Activated naive CD4-positive, alpha-beta T cell treated with Interleukin-2 at 50 U/mL for 16 hours (primary cell): Measurements from ENCODE around the gene ATP8A2.
A peak's percentile ranks its signal among the peaks of the same experiment; 100 is the strongest.
"Not testable (repeated sequence)": the region's sequence is repeated elsewhere in the genome, so short reads cannot be mapped to it uniquely, and the experiment has no call there.

Experiments used
- DNase-seq: peaks from one replicate; pipeline ENCODE4 v3.0.0-alpha.2; 2020

Gene ATP8A2

DNA sequence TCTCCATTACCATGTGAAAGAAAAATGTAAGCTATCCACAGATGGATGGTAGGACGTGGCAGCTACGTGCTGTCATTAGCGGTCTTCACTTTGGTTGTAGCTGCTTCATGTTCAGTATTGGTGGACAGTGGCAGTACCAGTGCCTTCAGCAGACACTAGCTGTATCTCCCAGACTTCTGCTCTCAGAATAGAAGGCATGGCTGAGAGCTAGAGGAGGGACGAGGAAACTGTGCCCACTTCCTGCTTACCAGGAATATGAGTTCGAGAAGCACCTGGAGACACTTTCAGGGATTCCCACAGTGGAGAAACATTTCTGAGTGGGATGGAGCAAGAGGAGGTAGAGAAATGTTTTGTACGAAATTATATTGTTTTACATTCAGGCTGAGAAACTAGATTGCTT lies 686.9 kb downstream of the ATP8A2 start:
- DNase-seq = no peak

DNA sequence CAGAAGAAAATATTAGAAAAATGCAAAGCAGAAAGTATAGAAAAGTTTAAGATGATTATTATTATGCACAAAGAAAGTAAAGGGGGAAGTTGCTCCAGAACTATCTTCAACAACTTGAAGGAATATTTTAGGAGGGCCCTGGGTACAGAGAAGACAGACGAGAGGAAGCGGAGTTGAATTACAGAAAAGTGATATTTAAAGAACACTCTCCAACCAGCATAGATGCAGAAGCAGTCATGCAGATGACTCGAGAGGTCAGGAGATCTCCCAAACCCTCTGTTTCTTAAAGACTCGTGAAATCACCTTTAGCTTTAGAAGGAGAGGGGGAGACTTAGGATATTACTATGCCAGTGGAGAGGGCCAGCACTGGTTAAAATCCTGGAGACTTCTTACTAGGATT lies 688.6 kb downstream of the ATP8A2 start:
- DNase-seq = no peak

DNA sequence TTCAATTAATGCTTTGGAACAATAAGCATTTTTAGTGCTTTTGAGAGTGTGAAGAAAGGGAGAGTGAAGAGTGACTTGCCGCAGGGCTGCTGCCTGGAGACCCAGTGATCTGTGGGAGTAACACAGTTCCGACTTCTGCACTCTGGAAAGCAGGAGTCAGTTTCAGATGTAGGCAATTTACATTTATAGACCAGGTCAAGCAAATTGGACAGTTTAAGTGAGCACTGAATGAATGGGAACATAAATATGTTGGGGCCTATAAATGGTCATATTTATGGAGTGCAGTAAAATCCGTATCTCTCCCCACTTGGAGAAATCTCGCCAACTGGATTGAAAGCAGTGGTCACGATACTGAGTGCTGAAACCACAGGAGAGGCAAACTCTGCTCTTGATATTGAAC lies 689.5 kb downstream of the ATP8A2 start:
- no peak for DNase-seq

DNA sequence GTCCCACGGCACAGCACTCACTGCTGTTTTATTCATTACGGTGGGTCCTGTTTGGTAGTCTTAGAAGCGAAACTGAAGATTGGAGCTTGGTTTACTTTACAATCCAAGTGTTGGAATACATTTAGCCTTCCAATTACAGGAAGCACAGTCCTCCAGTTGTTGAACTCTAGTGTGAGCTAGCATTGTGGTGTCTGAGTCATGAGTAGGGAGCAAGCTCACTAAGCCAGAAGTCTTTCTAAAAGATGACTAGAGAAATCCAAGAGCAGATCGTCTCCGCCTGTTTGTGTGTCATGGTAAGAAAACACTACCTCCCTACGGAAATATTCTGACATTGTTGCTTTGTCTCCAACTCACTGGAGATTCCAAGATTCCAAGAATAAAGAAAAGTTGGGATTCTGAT lies 690.2 kb downstream of the ATP8A2 start:
- DNase-seq = no peak

DNA sequence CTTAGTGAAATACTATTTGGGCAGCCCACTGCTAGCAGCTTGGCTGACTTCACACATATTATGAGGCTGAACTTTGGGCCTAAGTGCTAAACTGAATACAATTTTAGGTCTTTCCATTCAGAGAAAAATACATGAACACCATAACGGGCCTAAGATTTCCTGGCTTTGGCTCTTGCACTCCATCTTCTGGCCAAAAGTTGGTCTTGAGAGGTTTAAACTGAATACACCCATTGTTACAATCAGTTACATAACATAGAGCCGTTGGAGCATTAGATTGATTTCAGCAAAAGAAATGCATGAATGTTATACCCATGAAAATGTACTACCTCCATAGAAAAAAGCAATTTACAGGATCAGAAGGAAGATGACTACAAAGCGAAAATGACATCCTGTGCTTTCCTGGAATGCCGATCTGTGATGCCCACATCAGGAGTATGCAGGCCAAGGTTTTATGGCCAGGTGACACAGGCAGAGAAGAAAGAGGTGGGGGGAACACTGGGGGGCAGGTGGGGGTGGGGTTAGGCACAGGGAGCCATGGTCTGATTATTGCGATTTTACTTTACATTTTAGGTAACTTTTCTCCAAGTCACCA lies 691.2 kb downstream of the ATP8A2 start:
- peak; percentile 26 for DNase-seq

DNA sequence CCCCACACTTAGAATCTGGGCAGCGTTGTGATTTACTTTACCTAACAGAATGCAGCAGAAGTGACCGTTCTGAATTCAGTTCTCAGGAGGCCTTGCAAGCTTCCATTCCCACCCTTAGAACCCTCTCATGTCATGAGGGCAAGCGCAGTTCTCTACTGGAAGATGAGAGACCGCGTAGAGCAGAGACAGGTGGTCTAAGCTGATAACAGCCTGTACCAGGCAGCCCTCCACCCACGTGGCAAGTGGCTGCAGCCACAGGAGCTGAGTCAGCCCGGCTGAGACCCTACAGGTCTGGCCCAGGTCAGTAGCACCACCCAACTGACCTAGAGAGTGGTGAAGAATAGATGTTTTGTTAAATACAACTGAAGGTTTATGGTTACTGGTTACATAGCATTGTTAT lies 694.7 kb downstream of the ATP8A2 start:
- DNase-seq = not testable (repeated sequence)

DNA sequence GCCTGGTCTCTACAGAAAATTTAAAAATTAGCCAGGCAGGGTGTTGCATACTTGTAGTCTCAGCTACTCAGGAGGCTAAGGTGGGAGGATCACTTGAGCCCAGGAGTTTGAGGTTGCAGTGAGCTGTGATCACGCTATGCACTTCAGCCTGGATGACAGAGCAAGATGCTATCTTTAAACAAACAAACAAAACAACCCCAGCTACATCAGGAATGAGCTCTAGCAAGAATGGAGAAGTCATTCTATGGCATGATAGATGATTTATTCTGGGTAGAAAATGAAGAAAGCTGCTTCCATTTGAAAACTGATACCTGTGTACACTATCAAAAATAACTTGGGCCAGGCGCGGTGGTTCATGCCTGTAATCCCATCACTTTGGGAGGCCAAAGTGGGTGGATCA lies 695.8 kb downstream of the ATP8A2 start:
- DNase-seq = no peak

DNA sequence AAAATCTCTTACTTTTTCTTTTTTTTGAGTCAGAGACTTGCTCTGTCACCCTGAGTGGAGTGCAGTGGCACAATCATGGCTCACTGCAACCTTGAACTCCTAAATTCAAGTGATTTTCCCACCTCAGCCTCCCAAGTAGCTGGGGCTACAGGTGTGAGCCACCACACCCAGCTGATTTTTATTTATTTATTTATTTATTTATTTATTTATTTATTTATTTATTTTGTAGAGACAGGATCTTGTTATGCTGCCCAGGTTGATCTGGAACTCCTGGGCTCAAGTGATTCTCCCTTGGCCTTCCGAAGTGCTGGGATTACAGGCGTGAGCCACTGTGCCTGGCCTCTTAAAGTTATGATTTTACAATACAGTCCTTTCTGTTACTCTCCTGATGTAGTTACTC lies 696.6 kb downstream of the ATP8A2 start:
- not testable (repeated sequence) for DNase-seq

DNA sequence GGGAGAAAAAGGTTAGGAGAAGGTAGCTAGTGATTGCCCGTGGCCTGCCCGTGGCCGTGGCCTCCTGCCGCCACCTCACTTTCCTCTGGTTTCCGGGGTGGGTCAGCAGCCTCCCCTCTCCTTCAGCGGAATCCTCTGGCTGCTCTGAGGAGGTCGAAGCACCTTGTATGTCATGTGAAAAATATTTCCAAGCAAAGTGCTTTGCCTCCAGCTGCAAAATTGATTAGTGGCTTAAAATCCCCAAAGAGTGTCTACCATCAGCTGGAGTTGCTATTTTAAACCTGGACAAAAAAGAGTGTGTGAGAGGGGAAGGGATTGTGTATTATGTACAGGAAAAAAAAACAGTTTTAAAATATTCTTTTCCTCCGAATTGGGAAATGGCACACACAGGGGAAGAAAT lies 697.9 kb downstream of the ATP8A2 start:
- DNase-seq = not testable (repeated sequence)

DNA sequence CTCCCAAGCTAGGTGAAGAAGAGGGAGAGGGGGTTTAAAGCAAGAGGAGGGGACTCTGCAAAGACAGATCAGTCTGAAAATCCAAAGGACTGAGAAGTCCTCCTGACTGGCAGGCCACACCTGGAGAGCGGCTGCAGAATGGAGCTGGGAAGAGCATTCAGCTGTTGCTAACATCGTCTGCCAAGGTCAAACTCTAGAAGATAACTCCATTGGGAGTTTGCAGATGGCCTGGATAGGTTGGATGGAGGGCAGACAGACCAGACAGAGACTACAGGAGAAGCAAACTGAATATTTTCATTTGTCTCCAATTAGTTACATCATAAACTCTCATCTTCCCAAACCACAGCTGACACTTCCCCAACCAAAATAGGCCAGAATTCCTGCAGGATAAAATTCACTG lies 699.9 kb downstream of the ATP8A2 start:
- DNase-seq = no peak

DNA sequence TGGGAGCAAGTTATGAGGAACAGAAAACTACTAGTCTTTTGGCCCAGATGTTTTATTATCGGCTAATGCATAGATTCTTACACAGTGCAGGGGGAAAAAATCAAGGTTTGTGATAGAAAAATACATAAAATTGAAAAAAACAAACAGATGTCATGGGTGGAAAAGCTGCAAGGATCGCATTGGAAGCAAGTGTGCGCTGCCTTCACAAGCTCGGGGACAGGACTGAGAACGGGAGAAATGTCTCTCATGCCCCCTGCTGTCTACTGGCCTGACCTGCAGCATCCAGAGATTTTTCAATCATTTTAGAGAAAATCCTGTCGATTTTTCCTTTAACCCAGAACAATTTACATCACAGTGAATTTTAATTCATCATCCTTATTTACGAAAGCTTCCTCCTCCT lies 700.6 kb downstream of the ATP8A2 start:
- not testable (repeated sequence) for DNase-seq

DNA sequence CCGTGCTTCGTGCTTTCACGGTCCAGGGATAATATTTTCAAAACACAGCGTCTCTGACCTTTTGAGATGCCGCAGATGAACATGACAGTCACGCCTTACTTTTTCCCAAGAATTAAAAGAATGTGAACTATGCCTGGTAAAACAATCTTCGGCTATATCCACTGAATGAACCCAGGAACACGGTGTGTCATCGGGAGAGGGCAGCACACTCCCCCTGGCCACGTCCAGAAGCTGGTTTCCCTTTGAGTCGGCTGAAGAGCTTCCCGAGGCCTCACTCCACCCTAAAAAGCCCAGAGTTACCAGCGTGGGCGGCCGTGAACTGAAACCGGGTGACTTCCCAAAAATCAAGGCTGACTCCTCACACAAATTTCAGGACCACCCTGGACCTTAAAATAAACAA lies 702.9 kb downstream of the ATP8A2 start:
- no peak for DNase-seq
